GM19468 (cell line): Measurements from ENCODE around the gene ADARB2.
"Not testable (repeated sequence)": the region's sequence is repeated elsewhere in the genome, so short reads cannot be mapped to it uniquely, and the experiment has no call there.

ENCODE experiments used
- ATAC-seq: cut with Tn5 transposase; IDR thresholded peaks from one replicate; pipeline ENCODE4 v1.9.1; 2021; ENCODE audit warnings: mild to moderate bottlenecking, moderate library complexity, moderate number of reproducible peaks; ENCODE audit not compliant: unreplicated experiment; ENCODE audit errors: extremely low read depth

Gene ADARB2

DNA sequence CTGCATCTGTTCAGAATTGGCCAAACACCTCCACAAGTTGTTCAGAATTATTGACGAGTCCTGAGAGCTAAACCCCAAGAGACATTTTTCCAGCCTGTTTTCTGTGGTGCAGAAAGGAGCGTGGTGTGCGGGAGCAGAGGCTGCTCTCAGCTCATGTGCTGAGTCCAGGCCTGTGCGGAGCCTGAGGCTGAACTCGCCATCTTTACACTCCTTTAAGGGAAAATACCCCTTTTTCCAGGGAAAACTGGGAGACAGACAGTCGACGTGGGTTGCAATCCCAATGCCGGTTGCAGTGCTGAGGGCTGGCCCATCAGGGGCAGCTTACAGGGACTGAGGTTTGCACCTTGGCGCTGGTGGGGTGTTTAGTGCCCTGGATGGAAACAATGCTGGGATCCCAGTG is 112.2 kb downstream of the ADARB2 start:
- ATAC-seq = no peak

DNA sequence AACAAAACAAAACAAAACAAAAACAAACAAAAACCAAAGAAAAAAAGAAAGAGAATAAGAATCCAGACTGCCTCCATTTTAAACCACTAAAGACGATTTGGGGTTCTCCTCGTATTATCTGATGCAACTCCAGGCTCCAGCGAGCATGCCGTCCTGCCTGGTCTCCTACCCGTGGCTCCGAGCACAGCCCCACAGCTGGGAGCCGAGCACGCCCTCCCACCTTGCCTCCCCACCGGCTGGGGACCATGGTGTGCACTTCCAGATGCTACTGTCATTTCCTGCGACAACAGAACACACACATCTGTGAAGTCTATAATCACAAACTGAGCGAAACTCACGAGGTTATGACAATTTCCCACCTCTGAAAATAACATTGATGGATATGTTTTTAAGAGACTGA is 113.1 kb downstream of the ADARB2 start:
- no peak for ATAC-seq

DNA sequence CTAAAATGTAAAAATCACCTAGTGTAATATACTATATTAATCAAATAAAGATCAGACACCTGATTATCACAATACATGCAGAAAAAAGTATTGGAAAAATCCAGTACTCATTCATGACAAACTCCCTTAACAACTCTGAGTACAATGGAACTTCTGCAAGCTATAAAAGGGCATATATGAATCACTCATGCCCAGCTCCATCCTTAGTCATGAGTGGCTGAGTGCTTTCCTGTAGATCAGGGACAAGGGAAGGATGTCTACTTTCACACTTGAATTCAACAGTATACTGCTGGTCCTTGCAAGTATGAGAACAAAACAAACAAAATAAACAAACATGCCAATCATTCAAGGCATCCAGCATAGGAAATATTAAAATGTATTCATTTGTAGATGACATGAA is 116.5 kb downstream of the ADARB2 start:
- ATAC-seq = no peak

DNA sequence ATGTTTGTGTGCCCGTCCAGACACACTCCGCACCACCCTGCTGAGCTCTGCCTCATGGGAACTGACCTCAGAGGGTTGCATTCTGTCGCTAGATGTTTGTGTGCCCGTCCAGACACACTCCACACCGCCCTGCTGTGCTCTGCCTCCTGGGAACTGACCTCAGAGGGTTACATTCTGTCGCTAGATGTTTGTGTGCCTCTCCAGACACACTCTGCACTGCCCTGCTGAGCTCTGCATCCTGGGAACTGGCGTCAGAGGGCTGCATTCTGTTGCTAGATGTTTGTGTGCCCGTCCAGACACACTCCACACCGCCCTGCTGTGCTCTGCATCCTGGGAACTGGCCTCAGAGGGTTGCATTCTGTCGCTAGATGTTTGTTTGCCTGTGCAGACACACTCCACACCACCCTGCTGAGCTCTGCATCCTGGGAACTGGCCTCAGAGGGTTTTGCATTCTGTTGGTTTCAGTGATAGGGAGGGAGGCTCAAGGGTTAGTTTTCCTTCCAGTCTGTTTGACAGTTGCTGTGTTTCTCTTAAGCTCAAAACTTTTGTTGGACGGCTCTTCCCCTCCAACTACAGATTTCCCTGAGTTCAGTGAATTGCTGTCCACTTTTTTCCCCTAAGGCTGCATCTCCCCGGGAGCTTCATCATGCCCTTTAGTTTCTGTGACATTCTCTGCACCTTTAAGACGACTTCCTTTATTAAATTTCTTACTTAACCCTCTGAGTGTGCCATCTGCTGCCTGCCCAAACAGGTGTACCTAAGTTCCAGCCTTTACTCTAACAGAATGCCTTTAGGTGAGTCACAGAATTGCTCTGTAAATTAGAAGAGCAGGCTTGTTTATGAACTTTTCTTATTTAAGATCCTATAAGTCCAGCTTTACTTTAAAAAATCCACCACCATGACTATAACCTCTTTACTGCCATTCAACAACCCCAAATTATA is 119.7 kb downstream of the ADARB2 start:
- ATAC-seq = not testable (repeated sequence)

- not testable (repeated sequence) for ATAC-seq
Measured at GRCh38 chr10:1616701-1617100, 120.6 kb downstream of the ADARB2 start.

DNA sequence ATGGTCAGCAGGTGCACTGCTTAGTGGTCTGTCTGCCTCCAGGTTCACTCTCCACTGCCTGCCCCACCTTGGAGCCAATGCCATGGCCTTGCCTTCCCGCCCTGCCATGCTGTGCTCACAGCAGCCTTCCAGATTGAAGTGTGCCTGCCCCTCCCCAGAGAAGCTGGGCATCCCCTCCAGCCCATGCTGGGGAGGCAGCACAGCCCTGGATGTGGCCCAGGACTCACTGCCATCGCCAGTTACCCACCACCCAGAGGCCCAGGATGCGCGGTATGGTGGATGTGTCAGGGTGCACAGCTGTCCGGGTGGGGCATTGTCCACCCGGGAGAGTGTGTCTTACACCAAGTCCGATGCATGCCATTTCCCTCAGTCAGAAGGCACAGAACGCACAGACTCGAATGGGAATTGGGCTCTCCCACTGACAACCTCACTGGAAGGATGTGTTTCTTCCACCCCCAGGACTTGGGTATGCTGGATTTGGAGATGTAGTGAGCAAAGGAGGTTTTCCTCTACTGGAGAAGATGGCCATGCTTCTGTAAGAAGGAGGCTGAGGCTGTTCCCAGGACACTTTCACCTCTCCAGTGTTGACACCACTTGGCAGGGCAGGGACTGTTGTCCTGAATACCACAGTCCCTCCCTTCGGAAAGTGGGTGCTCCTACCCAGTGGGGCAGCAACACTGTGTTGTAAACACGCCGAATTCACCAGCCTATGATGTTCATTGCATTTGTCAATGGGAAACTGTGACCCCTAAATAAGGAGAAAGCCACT is 122.0 kb downstream of the ADARB2 start:
- no peak for ATAC-seq

DNA sequence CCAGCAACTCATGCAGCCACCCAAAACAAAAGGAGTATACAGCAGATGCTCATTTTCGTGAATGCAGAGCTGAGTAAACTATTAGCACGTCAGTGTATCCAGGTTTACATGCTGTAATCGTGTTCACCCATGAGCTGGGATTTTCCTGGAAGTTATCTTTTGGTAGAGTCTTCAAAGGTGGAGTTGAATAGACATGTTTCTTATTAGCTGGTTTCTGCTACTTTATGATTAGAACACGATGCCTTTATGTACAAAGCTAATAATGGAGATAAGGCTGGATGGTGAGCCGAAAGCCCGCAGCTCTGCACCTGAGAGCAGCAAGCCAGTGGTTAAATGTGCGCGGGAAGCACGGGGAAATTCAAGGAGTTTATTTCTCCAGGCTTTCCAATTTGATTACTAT is 123.8 kb downstream of the ADARB2 start:
- no peak for ATAC-seq

GRCh38 chr10:1612908-1613307 is 124.4 kb downstream of the ADARB2 start:
- no peak for ATAC-seq

GRCh38 chr10:1611936-1612550 is 125.3 kb downstream of the ADARB2 start:
- no peak for ATAC-seq

DNA sequence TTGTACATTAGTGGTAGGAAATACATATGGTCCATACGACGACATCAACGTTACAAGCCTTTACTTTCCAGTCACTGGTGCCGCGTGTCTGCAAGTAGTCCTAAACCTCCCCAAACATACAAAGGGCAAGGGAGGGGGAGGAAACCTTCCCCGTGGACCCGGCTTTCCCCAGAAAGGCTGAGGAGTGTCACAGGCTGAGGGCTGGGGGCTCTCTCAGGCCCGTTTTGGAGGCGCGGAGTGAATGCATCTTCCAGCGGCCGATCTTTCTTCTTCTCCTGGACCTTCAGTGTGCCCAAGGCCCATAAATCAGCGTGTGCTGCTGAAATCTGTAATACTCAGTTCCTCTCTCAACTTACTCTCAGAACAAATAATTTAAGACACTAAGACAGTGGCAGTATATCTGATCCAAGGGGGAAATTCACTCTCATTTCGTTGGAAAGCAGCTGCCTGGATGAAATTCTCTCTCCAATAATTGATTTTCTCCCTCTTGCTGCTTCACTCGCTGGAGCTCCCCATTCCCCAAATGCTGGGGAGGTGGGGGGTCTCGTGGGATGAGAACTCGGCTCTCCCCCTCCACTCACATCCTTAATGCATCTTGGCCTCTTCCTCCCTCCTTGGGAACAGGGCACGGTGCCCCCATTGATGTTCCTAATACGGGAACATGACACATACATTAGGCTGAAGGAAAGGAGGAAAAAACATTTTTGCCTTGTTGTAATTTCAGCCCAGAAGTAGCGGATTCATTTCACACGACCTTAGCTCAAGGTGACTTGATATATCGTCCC is 126.1 kb downstream of the ADARB2 start:
- no peak for ATAC-seq

GRCh38 chr10:1609648-1609970 is 127.7 kb downstream of the ADARB2 start:
- ATAC-seq = no peak

DNA sequence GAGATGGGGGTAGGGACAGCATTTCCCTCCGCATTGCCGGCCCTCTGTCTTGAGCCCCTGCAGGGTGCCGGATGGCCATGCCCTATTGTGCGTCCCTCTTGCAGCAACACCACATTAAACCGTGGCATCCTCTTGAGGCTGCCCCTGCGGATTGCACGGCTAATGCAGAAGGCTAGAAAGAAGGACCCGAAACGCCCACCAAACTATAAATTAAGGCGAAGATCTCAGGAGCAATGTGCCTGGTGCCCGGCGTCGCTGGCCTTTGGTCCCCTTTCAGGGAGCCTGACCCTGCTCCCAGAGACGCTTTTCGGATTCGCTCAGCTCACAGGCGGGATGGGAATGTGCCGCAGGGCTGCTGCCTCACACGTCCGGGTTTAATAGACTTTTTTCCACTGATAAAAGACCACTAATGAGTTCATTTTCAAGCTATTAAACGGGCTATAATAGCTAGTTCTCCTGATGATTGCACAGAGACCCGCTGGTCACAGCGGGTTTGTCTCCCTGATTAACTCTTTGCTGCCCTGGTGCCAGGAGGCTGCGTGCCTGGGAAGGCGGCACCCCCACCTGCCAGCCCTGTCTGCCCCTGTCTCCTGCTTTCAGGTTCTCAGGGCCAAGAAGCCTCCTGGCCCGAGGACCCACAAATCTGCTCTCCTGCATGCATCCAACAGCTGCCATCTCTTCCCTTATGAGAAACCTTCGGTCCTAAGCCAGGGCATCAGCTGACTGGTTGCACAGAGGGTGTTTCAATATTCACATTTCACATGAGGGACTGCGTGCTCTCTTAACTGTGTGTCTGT is 128.3 kb downstream of the ADARB2 start:
- no peak for ATAC-seq

DNA sequence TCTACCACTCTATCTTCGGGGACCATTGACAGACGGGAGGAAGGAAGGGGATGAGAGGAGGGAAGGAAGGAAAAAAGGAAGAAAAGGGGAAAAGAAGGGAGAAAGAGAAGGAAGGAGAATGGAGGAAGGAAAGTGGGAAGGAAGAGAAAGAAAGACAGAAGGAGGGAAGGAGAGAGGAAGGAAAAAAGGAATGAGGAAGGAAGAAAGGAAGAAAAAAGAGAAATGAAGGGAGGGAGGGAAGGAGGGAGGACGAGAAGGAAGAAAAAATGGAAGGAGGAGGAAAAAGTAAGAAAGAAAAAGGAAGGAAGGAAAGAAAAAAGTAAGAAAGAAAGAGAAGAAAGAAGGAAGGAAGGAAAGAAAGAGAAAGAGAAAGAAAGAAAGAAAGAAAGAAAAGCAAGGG is 128.9 kb downstream of the ADARB2 start:
- no peak for ATAC-seq

- no peak for ATAC-seq
Measured at GRCh38 chr10:1607466-1607865, 129.9 kb downstream of the ADARB2 start.

- ATAC-seq = no peak
Measured at GRCh38 chr10:1605999-1606940, 131.1 kb downstream of the ADARB2 start.

DNA sequence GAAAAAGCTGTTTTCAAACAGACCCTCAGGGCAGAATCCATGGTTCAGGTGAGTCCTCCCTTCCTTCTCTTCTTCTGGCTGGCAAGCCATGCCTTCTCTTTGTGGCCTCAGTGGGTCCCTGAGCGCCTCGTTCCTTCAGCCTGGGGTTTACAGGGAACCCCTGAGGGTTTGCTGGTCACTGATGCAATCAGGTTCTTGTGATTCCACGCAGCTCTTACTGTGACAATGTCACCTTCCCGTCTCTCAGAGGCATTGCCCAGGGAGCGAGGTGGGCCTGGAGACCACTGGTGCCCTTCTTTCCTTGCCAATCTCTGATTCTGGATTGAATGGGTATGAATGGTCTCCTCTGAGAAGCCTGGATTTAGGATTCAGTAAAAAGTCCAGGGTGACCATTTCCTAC is 132.2 kb downstream of the ADARB2 start:
- no peak for ATAC-seq

DNA sequence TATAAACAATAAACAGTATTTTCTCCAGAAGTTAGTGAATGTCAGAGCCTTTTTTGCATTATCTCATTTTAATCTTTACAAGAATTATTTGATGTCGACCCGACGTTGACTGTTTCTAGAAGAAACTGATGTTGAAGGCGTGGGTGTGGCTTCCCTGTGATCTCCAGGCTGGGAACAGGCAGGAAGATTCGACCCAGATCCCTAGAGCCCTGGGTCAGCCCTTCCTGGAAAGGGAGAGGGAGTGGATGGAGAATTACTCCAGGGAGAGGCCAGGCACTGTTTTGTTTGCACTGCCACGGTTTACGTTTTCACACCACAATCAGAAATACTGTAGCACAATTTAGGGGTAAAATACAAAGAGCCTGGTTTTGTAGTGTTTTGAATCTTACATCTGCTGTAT is 133.1 kb downstream of the ADARB2 start:
- ATAC-seq = no peak

GRCh38 chr10:1603181-1603580 is 134.1 kb downstream of the ADARB2 start:
- no peak for ATAC-seq
